Measurements from ENCODE around the gene CBLC.

CBLC gene

DNA sequence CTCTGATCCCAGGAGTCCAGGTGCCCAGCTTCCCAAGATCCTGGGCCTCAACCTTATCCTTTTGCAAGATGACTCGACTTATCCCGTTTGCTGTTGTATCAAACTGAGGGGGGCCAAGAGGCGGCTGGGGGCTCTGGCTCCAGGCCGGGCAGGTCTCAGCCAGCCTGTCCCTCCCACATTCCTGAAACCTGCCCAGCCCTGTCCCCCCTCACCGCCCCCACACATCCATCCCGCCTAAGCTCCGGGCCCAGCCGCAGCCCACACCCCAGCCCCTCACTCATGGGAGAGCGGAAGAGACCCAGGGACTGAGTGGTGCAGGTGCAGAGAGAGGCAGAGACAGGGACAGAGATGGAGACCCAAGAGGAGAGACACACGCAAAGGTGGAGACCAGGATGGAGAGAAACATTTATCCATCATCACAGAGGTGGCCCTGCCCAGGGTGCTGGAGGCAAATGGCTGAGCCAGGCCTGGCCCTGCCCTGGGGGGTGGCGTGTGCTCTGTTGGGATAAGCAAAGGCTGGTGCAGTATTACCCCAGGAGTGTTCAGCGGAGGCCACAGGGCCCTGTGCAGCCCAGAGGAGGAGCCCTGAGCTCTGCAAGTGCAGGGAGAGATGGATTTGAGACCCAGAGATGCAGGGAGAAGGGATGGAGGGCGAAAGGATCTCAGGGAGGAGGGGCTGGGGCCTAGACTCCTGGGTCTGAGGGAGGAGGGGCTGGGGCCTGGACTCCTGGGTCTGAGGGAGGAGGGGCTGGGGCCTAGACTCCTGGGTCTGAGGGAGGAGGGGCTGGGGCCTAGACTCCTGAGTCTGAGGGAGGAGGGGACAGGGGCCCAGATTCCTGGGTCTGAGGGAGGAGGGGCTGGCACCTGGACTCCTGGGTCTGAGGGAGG, 32.8 kb downstream of the CBLC start:
- H3K27me3 ChIP-seq (ENCODE audit: control insufficient read depth, insufficient read depth, low read length) = no peaks in the 10 kb centered on the region
- no peak overlapping the region for H3K27ac ChIP-seq (ENCODE audit: low read length)
- no peak overlapping the region for H3K4me3 ChIP-seq (ENCODE audit: low read length)
- no CpG with 5 or more reads among the region's 13 CpGs for WGBS (ENCODE audit: insufficient coverage, insufficient read length)
- DNase-seq (ENCODE audit: low read depth, low spot score) = no peak
- peaks cover 7% of the 10 kb centered on the region for H3K4me1 ChIP-seq (ENCODE audit: control insufficient read depth, insufficient read depth, low read length)
- peaks cover 17% of the 10 kb centered on the region; the same call in 1 of the 2 replicates for H3K36me3 ChIP-seq (ENCODE audit: control insufficient read depth, insufficient read depth, low read length)
- H3K9me3 ChIP-seq (ENCODE audit: control insufficient read depth, insufficient read depth, low read length) = no peaks in the 10 kb centered on the region

DNA sequence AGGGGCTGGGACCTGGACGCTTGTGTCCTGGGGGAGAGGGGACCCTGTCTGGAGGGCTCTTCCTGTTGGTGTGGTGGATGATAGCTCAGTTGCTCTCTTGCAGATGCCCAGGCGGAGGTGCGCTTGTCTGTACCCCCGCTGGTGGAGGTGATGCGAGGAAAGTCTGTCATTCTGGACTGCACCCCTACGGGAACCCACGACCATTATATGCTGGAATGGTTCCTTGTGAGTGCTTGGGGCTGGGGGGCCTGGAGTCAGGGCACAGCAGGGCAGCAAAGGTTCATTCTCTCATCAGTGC, 33.4 kb downstream of the CBLC start:
- no peak for DNase-seq (ENCODE audit: low read depth, low spot score)
- Histone ChIP-seq H3K9me3 (ENCODE audit: control insufficient read depth, insufficient read depth, low read length) (no peaks in the 10 kb centered on the region), H3K36me3 (ENCODE audit: control insufficient read depth, insufficient read depth, low read length) (peaks cover 17% of the 10 kb centered on the region; the same call in 1 of the 2 replicates), H3K4me3 (ENCODE audit: low read length) (no peak overlapping the region), H3K27me3 (ENCODE audit: control insufficient read depth, insufficient read depth, low read length) (no peaks in the 10 kb centered on the region), H3K27ac (ENCODE audit: low read length) (no peak overlapping the region), H3K4me1 (ENCODE audit: control insufficient read depth, insufficient read depth, low read length) (peaks cover 7% of the 10 kb centered on the region)
- no CpG with 5 or more reads among the region's 7 CpGs for WGBS (ENCODE audit: insufficient coverage, insufficient read length)

DNA sequence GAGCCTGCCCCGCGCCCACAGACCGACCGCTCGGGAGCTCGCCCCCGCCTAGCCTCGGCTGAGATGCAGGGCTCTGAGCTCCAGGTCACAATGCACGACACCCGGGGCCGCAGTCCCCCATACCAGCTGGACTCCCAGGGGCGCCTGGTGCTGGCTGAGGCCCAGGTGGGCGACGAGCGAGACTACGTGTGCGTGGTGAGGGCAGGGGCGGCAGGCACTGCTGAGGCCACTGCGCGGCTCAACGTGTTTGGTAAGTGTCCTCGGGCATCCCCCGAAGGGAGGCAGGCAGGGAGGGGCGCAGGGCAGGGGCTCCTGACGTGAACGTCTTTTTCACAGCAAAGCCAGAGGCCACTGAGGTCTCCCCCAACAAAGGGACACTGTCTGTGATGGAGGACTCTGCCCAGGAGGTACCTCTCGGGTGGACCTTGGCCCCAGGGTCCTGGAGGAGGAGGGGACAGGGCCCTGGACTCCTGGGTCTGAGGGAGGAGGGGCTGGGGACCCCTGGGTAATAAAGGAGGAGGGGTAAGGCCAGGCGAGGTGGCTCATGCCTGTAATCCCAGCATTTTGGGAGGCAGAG, 34.5 kb downstream of the CBLC start:
- Histone ChIP-seq H3K27me3 (ENCODE audit: control insufficient read depth, insufficient read depth, low read length) (no peaks in the 10 kb centered on the region), H3K36me3 (ENCODE audit: control insufficient read depth, insufficient read depth, low read length) (peaks cover 17% of the 10 kb centered on the region; the same call in 1 of the 2 replicates), H3K27ac (ENCODE audit: low read length) (no peak overlapping the region), H3K9me3 (ENCODE audit: control insufficient read depth, insufficient read depth, low read length) (no peaks in the 10 kb centered on the region), H3K4me3 (ENCODE audit: low read length) (no peak overlapping the region), H3K4me1 (ENCODE audit: control insufficient read depth, insufficient read depth, low read length) (peaks cover 6% of the 10 kb centered on the region)
- no peak for DNase-seq (ENCODE audit: low read depth, low spot score)
- no CpG with 5 or more reads among the region's 28 CpGs for WGBS (ENCODE audit: insufficient coverage, insufficient read length)

DNA sequence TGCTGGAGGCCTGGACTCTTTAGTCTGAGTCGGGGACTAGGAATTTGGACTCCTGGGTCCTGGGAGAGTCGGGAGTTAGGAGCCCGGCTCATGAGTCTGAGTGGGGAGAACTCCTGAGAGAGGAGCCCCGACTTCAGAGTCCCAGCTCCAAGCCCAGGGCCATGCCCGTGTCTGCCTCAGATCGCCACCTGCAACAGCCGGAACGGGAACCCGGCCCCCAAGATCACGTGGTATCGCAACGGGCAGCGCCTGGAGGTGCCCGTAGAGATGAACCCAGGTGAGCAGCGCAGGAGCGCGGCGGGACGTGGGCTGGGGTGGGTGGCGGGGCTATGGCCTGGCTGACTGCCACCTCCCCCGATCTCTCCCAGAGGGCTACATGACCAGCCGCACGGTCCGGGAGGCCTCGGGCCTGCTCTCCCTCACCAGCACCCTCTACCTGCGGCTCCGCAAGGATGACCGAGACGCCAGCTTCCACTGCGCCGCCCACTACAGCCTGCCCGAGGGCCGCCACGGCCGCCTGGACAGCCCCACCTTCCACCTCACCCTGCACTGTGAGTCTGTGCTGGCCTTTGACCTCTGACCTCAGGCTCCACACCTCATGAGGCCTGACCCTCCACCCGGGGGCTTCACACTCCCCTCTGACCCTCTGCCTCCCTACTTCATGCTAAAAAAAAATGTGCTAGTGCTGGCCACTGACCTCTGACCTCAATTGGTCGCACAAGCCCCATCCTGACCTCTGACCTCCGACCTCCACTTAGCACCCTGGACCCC, 35.6 kb downstream of the CBLC start:
- DNase-seq (ENCODE audit: low read depth, low spot score) = no peak
- no peaks in the 10 kb centered on the region for H3K9me3 ChIP-seq (ENCODE audit: control insufficient read depth, insufficient read depth, low read length)
- no peak overlapping the region for H3K4me3 ChIP-seq (ENCODE audit: low read length)
- no peaks in the 10 kb centered on the region for H3K27me3 ChIP-seq (ENCODE audit: control insufficient read depth, insufficient read depth, low read length)
- H3K36me3 ChIP-seq (ENCODE audit: control insufficient read depth, insufficient read depth, low read length) = peaks cover 17% of the 10 kb centered on the region; the same call in 1 of the 2 replicates
- WGBS (ENCODE audit: insufficient coverage, insufficient read length) = no CpG with 5 or more reads among the region's 38 CpGs
- H3K27ac ChIP-seq (ENCODE audit: low read length) = no peak overlapping the region
- H3K4me1 ChIP-seq (ENCODE audit: control insufficient read depth, insufficient read depth, low read length) = peaks cover 2% of the 10 kb centered on the region; the same call in 1 of the 2 replicates

DNA sequence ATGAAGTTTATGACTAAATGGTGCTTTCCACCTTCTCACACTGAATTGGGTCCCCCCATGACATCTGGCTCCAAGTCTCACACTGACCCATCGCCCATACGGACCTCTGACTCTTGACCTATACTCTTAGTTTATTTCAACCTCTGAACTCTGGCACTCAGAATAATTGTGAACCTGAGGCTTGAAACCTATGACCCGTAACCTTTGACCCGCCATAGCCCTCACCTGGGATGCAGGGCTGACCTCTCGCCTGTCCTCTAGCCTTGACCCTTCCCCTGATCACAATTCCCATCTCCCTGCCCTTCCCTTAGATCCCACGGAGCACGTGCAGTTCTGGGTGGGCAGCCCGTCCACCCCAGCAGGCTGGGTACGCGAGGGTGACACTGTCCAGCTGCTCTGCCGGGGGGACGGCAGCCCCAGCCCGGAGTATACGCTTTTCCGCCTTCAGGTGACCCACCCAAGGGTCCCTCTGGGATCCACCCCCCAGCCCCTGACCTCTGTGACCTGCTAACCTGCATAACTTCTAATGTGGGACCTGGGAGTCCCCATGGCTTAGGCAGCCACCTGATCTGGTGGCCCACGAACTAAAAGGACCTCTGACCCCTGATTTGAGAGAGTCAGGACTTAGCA, 36.3 kb downstream of the CBLC start:
- H3K36me3 ChIP-seq (ENCODE audit: control insufficient read depth, insufficient read depth, low read length) = peaks cover 18% of the 10 kb centered on the region
- WGBS (ENCODE audit: insufficient coverage, insufficient read length) = no CpG with 5 or more reads among the region's 16 CpGs

DNA sequence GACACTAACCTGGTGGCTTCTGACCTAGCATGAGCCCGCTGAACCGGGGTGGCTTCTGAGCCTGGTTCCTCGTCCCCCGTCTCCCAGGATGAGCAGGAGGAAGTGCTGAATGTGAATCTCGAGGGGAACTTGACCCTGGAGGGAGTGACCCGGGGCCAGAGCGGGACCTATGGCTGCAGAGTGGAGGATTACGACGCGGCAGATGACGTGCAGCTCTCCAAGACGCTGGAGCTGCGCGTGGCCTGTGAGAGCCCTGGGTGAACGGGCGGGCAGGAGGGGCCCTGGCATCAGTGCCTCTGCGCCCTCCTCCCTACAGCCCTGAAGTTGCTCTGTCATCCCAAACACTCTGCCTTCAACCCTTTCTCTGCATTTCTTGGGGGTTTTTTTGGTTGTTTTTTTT, 36.8 kb downstream of the CBLC start:
- DNase-seq (ENCODE audit: low read depth, low spot score) = no peak
- H3K27ac ChIP-seq (ENCODE audit: low read length) = no peak overlapping the region
- WGBS (ENCODE audit: insufficient coverage, insufficient read length) = no CpG with 5 or more reads among the region's 17 CpGs
- peaks cover 24% of the 10 kb centered on the region for H3K36me3 ChIP-seq (ENCODE audit: control insufficient read depth, insufficient read depth, low read length)
- H3K4me3 ChIP-seq (ENCODE audit: low read length) = no peak overlapping the region
- no peaks in the 10 kb centered on the region for H3K9me3 ChIP-seq (ENCODE audit: control insufficient read depth, insufficient read depth, low read length)
- H3K27me3 ChIP-seq (ENCODE audit: control insufficient read depth, insufficient read depth, low read length) = no peaks in the 10 kb centered on the region
- 0 out of 2 replicates have a peak, but pooled peaks cover 2% of the 10 kb centered on the region for H3K4me1 ChIP-seq (ENCODE audit: control insufficient read depth, insufficient read depth, low read length)

More for the DNA sequence above, 36.3 kb downstream of the CBLC start:
- Histone ChIP-seq H3K4me1 (ENCODE audit: control insufficient read depth, insufficient read depth, low read length) (peaks cover 2% of the 10 kb centered on the region; the same call in 1 of the 2 replicates), H3K4me3 (ENCODE audit: low read length) (no peak overlapping the region), H3K27me3 (ENCODE audit: control insufficient read depth, insufficient read depth, low read length) (no peaks in the 10 kb centered on the region), H3K27ac (ENCODE audit: low read length) (no peak overlapping the region), H3K9me3 (ENCODE audit: control insufficient read depth, insufficient read depth, low read length) (no peaks in the 10 kb centered on the region)
- no peak for DNase-seq (ENCODE audit: low read depth, low spot score)

DNA sequence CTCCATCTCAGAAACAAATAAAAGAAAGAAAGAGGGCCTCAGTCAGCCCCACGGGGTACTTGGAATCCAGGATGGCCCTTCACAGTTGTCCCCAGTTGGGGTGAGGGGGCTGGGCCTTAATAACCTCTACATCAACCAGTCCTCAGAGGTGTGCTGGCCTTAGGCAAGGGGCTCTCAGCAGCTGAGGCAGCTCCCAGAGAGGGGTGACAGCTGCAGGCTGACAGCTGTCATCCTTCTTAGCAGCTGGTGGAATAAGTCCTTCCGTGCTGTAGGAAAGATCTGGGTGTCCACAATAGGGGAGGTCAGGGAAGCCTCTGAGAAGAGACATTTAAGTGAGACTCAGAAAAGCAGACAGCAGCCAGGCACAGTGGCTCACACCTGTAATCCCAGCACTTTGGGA, 38.6 kb downstream of the CBLC start:
- no peak overlapping the region for H3K27ac ChIP-seq (ENCODE audit: low read length)
- no peak for DNase-seq (ENCODE audit: low read depth, low spot score)
- H3K9me3 ChIP-seq (ENCODE audit: control insufficient read depth, insufficient read depth, low read length) = no peaks in the 10 kb centered on the region
- WGBS (ENCODE audit: insufficient coverage, insufficient read length) = no CpG with 5 or more reads among the region's 2 CpGs
- no peaks in the 10 kb centered on the region for H3K27me3 ChIP-seq (ENCODE audit: control insufficient read depth, insufficient read depth, low read length)
- H3K36me3 ChIP-seq (ENCODE audit: control insufficient read depth, insufficient read depth, low read length) = peaks cover 33% of the 10 kb centered on the region
- no peak overlapping the region for H3K4me3 ChIP-seq (ENCODE audit: low read length)
- H3K4me1 ChIP-seq (ENCODE audit: control insufficient read depth, insufficient read depth, low read length) = no peaks in the 10 kb centered on the region

DNA sequence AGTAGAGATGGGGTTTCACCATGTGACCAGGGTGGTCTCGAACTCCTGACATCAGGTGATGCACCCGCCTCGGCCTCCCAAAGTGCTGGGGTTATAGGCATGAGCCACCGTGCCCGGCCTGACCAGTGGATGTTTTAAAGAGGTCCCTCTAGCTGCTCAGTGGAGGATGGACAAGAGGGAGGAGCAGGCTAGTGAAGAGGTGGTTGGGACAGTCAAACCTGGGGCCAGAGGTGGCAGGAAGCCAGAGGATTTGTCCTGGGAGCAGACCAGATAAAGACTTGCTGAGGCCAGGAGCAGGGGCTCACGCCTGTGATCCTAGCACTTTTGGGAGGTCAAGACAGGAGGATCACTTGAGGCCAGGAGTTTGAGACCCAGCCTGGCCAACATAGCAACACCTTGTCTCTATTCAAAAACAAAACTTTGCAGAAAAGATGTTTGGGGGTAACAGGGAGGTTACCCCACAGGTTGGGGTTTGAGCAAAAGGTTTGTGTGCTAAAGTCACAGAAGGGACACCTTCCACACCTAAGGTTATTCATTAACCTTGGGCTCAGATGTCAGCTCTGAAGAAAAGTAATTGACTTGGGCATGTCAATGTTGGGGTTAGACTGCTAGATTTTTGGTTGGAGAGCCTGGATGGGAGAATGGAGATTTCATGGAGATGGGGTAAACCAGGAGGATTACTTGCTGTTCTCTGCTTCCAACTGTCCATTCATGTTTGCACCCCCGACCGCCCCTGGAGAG, 40.2 kb downstream of the CBLC start:
- no peak overlapping the region for H3K4me3 ChIP-seq (ENCODE audit: low read length)
- H3K4me1 ChIP-seq (ENCODE audit: control insufficient read depth, insufficient read depth, low read length) = no peaks in the 10 kb centered on the region
- H3K27me3 ChIP-seq (ENCODE audit: control insufficient read depth, insufficient read depth, low read length) = no peaks in the 10 kb centered on the region
- DNase-seq (ENCODE audit: low read depth, low spot score) = no peak
- WGBS (ENCODE audit: insufficient coverage, insufficient read length) = no CpG with 5 or more reads among the region's 8 CpGs
- H3K36me3 ChIP-seq (ENCODE audit: control insufficient read depth, insufficient read depth, low read length) = peaks cover 31% of the 10 kb centered on the region
- H3K9me3 ChIP-seq (ENCODE audit: control insufficient read depth, insufficient read depth, low read length) = no peaks in the 10 kb centered on the region
- H3K27ac ChIP-seq (ENCODE audit: low read length) = no peak overlapping the region

DNA sequence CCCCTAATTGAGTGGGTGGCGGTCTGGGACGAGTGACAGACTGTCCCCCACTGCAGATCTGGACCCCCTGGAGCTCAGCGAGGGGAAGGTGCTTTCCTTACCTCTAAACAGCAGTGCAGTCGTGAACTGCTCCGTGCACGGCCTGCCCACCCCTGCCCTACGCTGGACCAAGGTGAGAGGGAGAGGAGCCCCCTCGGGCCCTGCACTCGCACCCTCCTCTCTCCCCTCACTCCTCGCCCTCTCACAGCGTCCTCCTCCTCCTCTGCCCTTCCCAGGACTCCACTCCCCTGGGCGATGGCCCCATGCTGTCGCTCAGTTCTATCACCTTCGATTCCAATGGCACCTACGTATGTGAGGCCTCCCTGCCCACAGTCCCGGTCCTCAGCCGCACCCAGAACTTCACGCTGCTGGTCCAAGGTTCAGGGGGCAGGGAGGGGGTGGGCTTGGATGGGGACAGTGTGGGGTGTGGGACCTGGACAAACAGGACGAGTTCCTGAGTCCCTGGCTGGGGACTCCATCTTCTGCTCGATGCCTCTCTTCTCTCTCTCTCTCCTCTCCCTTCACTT, 40.9 kb downstream of the CBLC start:
- H3K27me3 ChIP-seq (ENCODE audit: control insufficient read depth, insufficient read depth, low read length) = no peaks in the 10 kb centered on the region
- no CpG with 5 or more reads among the region's 20 CpGs for WGBS (ENCODE audit: insufficient coverage, insufficient read length)
- DNase-seq (ENCODE audit: low read depth, low spot score) = no peak
- H3K4me1 ChIP-seq (ENCODE audit: control insufficient read depth, insufficient read depth, low read length) = no peaks in the 10 kb centered on the region
- no peak overlapping the region for H3K4me3 ChIP-seq (ENCODE audit: low read length)
- no peak overlapping the region for H3K27ac ChIP-seq (ENCODE audit: low read length)
- H3K9me3 ChIP-seq (ENCODE audit: control insufficient read depth, insufficient read depth, low read length) = no peaks in the 10 kb centered on the region
- H3K36me3 ChIP-seq (ENCODE audit: control insufficient read depth, insufficient read depth, low read length) = peaks cover 27% of the 10 kb centered on the region

Data from iPS DF 6.9 (cell line).